Neutrophil (primary cell): Measurements from ENCODE around the gene HLA-F.

Experiments
- H3K27ac ChIP-seq: fragments of 200-600 bp; sonication (generic); 2 replicates; pipeline ENCODE4 v1.5.1; 2016; ENCODE audit warnings: mild to moderate bottlenecking, moderate library complexity
- H3K27me3 ChIP-seq: fragments of 200-600 bp; sonication (generic); 2 replicates; pipeline ENCODE4 v1.6.0; 2016; ENCODE audit warnings: mild to moderate bottlenecking
- H3K36me3 ChIP-seq: fragments of 200-600 bp; sonication (generic); 2 replicates; pipeline ENCODE4 v1.5.1; 2017
- H3K4me1 ChIP-seq, 2 experiments: fragments of 200-600 bp in 1 of 2; sonication (generic) in 1 of 2; 1 replicate in 1 of 2; 2 replicates in 1 of 2; pipeline versions ENCODE4 v1.5.1 to v1.6.1; 2013 to 2016; ENCODE audit warnings: low read depth in 1 of 2, low read length in 1 of 2, mild to moderate bottlenecking in 1 of 2, moderate library complexity in 1 of 2; ENCODE audit not compliant: control insufficient read depth in 1 of 2, insufficient read depth in 1 of 2
- H3K4me3 ChIP-seq, 2 experiments: fragments of 200-600 bp in 1 of 2; sonication (generic) in 1 of 2; 1 replicate in 1 of 2; 2 replicates in 1 of 2; pipeline ENCODE4 v1.5.1; 2013 to 2016; ENCODE audit warnings: low read depth in 1 of 2, low read length in 1 of 2, mild to moderate bottlenecking in 1 of 2, moderate library complexity in 1 of 2
- H3K9me3 ChIP-seq: fragments of 200-600 bp; sonication (generic); 2 replicates; pipeline ENCODE4 v1.5.1; 2016
- TF ChIP-seq, protein P1 (sequence below): fragments of 200-600 bp; sonication (generic); IDR thresholded peaks from 2 replicates; pipeline ENCODE4 v1.5.1; 2016; ENCODE audit warnings: antibody characterized with exemption

HLA-F gene

DNA sequence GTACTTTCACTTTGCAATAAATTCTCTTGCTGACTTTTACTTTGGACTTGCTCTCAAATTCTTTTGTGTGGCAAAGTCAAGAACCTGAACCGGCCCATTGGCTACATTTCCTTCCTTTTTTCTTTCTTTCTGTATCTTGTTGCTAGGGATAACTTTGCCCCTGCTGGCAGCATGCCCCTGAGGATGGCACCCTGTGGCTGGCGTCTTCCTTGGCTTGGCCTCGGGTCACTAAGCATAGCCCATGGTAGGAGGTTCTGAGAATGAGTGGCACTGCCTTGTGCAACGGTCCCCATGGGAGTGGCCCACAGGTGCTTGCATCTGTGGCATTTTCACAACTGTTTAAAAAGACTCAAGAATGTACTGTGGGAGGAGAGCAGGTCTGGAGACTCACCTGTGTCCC is 14.0 kb upstream of the HLA-F start:
- H3K4me1 ChIP-seq: peaks cover 0 to 5% of the 10 kb centered on the region in 2 experiments
- TF ChIP-seq, protein P1, sequence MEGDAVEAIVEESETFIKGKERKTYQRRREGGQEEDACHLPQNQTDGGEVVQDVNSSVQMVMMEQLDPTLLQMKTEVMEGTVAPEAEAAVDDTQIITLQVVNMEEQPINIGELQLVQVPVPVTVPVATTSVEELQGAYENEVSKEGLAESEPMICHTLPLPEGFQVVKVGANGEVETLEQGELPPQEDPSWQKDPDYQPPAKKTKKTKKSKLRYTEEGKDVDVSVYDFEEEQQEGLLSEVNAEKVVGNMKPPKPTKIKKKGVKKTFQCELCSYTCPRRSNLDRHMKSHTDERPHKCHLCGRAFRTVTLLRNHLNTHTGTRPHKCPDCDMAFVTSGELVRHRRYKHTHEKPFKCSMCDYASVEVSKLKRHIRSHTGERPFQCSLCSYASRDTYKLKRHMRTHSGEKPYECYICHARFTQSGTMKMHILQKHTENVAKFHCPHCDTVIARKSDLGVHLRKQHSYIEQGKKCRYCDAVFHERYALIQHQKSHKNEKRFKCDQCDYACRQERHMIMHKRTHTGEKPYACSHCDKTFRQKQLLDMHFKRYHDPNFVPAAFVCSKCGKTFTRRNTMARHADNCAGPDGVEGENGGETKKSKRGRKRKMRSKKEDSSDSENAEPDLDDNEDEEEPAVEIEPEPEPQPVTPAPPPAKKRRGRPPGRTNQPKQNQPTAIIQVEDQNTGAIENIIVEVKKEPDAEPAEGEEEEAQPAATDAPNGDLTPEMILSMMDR: no peak
- H3K9me3 ChIP-seq: no peaks in the 10 kb centered on the region
- peaks cover 66% of the 10 kb centered on the region for H3K27me3 ChIP-seq
- no peak overlapping the region for H3K27ac ChIP-seq
- no peak overlapping the region for H3K4me3 ChIP-seq
- no peaks in the 10 kb centered on the region for H3K36me3 ChIP-seq

- Histone ChIP-seq H3K36me3 (no peaks in the 10 kb centered on the region), H3K27ac (no peak overlapping the region), H3K4me1 (peaks cover 0 to 5% of the 10 kb centered on the region in 2 experiments)
Measured at GRCh38 chr6:29710281-29710941, 12.8 kb upstream of the HLA-F start.

GRCh38 chr6:29720863-29721262 is 2.4 kb upstream of the HLA-F start:
- Histone ChIP-seq H3K4me1 (peaks cover 19 to 22% of the 10 kb centered on the region in 2 experiments), H3K4me3 (no peak overlapping the region), H3K9me3 (no peaks in the 10 kb centered on the region), H3K36me3 (peaks cover 24% of the 10 kb centered on the region), H3K27ac (no peak overlapping the region), H3K27me3 (peaks cover 15% of the 10 kb centered on the region)
- TF ChIP-seq, protein P1: no peak

More at GRCh38 chr6:29710281-29710941, 12.8 kb upstream of the HLA-F start:
- Histone ChIP-seq H3K4me3 (no peak overlapping the region), H3K9me3 (no peaks in the 10 kb centered on the region), H3K27me3 (peaks cover 59% of the 10 kb centered on the region)
- TF ChIP-seq, protein P1: no peak

DNA sequence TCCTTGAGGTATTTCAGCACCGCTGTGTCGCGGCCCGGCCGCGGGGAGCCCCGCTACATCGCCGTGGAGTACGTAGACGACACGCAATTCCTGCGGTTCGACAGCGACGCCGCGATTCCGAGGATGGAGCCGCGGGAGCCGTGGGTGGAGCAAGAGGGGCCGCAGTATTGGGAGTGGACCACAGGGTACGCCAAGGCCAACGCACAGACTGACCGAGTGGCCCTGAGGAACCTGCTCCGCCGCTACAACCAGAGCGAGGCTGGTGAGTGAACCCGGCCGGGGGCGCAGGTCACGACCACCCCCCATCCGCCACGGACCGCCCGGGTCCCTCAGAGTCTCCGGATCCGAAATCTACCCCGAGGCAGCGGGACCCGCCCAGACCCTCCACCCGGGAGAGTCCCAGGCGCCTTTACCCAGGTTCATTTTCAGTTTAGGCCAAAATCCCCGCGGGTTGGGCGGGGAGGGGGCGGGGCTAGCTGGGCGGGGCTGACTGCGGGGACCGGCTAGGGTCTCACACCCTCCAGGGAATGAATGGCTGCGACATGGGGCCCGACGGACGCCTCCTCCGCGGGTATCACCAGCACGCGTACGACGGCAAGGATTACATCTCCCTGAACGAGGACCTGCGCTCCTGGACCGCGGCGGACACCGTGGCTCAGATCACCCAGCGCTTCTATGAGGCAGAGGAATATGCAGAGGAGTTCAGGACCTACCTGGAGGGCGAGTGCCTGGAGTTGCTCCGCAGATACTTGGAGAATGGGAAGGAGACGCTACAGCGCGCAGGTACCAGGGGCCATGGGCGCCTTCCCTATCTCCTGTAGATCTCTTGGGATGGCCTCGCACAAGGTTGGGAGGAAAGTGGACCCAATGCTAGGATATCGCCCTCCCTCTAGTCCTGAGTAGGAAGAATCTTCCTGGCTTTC is 693 bp downstream of the HLA-F start:
- H3K4me1 ChIP-seq: peaks cover 22 to 32% of the 10 kb centered on the region in 2 experiments
- no peaks in the 10 kb centered on the region for H3K27me3 ChIP-seq
- TF ChIP-seq, protein P1: no peak
- peak overlapping the region; percentile 95 for H3K27ac ChIP-seq
- peak overlapping the region; percentile 91 to 96 for H3K4me3 ChIP-seq
- H3K36me3 ChIP-seq: peaks cover 54% of the 10 kb centered on the region
- H3K9me3 ChIP-seq: no peaks in the 10 kb centered on the region

- TF ChIP-seq, protein P1: no peak
- Histone ChIP-seq H3K4me3 (peak overlapping the region; percentile 91 to 96), H3K27ac (peak overlapping the region; percentile 29), H3K4me1 (peaks cover 22 to 32% of the 10 kb centered on the region in 2 experiments), H3K9me3 (no peaks in the 10 kb centered on the region), H3K27me3 (no peaks in the 10 kb centered on the region), H3K36me3 (peaks cover 58% of the 10 kb centered on the region)
Measured at GRCh38 chr6:29724937-29725869, 2.0 kb downstream of the HLA-F start.
